HG02870 (cell line): Measurements from ENCODE around the gene AGTR2.
"Not testable (repeated sequence)": the region's sequence is repeated elsewhere in the genome, so short reads cannot be mapped to it uniquely, and the experiment has no call there.

Experiments
- ATAC-seq: cut with Tn5 transposase; IDR thresholded peaks from one replicate; pipeline ENCODE4 v1.9.1; 2021; ENCODE audit warnings: mild to moderate bottlenecking, moderate library complexity; ENCODE audit not compliant: unreplicated experiment

The AGTR2 gene

GRCh38 chrX:116170511-116170910 lies at the start of gene AGTR2:
TSS of gene AGTR2 (plus strand) at chrX:116170744. CDS start at chrX:116172281, 1,537 bp downstream.
- ATAC-seq = no peak

GRCh38 chrX:116135277-116135676 lies 35.3 kb upstream of the AGTR2 start:
- no peak for ATAC-seq

- not testable (repeated sequence) for ATAC-seq
Measured at GRCh38 chrX:116141270-116141669, 29.3 kb upstream of the AGTR2 start.

- ATAC-seq = no peak
Measured at GRCh38 chrX:116142976-116143375, 27.6 kb upstream of the AGTR2 start.

GRCh38 chrX:116172976-116173375 lies 2.4 kb downstream of the AGTR2 start:
- ATAC-seq = no peak

GRCh38 chrX:116181300-116181699 lies 10.8 kb downstream of the AGTR2 start:
- ATAC-seq = no peak

GRCh38 chrX:116185163-116185562 lies 14.6 kb downstream of the AGTR2 start:
- ATAC-seq = no peak

- no peak for ATAC-seq
Measured at GRCh38 chrX:116194649-116195048, 24.1 kb downstream of the AGTR2 start.

GRCh38 chrX:116198235-116198634 lies 27.7 kb downstream of the AGTR2 start:
- ATAC-seq = no peak

GRCh38 chrX:116198810-116199209 lies 28.3 kb downstream of the AGTR2 start:
- ATAC-seq = peak; percentile 64

GRCh38 chrX:116204932-116205331 lies 34.4 kb downstream of the AGTR2 start:
- no peak for ATAC-seq

- no peak for ATAC-seq
Measured at GRCh38 chrX:116213262-116213661, 42.7 kb downstream of the AGTR2 start.

GRCh38 chrX:116217080-116217479 lies 46.5 kb downstream of the AGTR2 start:
- ATAC-seq = not testable (repeated sequence)
